ENCODE measurements around the gene SF3B2. TPM values are rescaled to one million over a fixed set of nuclear protein-coding genes. Genes with fewer than 3 reads are reported as not detected.
"Not testable (repeated sequence)": the region's sequence is repeated elsewhere in the genome, so short reads cannot be mapped to it uniquely, and the experiment has no call there.

The SF3B2 gene
- total RNA-seq, 1 donor from 2014 or later = 71.8 TPM

DNA sequence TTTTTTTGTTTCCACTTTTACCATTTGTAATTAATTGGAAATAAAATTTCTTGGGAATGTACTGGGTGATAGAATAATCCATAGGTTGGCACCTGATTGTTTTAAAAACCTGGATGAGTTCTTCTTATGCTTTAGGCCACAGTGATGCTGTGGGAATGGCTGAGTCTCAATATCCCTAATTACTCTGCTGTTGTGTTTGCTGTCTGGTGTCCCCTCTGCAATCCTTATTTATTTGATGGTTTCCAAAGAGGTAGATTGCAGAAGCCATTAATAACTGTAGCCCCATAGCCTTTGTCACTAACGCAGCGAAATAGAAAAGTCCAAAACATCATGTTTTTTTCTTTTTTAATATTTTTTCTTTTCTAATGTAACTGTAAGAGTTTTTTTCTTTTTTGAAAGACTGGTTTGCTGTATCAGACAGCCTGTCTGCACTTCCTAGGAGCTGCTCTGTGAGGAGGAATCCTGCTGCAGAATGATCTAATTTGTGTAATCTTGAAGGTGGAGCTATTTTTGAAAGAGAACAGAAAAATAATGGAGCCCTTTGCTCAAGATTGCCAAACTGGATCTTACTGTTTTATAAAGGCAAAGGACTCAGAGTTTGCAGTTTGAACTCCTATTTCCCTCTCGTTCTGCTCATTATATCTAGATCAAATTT is 32.8 kb downstream of the SF3B2 start:
- ATAC-seq (no peak), DNase-seq (ENCODE audit: missing footprints) (no peak)
- intact Hi-C loops (cut with DNase I) = no loop called here

DNA sequence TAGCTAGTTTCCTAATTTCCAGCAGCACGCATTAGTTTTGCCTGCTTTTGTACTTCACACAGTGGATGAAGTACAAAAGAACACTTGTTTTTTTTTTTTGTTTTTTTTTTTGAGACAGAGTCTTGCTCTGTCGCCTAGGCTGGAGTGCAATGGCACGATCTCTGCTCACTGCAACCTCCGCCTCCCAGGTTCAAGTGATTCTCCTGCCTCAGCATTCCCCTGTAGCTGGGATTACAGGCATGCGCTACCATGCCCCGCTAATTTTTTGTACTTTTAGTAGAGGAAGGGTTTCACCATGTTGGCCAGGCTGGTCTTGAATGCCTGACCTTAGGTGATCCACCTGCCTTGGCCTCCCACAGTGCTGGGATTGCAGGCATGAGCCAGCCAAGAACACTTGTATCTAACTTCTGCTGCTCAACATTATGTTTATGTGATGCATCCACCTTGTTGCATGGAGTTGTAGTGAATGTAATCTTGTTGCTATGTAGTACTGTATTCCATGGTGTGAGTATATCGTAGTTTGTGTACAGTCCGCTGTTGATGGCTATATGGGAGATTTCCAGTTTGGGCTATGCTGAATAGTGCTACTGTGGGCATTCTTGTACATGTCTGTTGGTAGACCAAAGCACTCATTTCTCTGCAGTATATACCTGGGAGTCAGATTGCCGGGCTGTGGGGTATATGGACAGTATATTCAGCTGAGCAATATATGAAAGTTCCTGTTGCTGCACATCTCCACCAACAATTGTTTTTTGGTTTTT is 35.2 kb downstream of the SF3B2 start:
- DNase-seq (ENCODE audit: missing footprints) (peak; percentile 56), ATAC-seq (no peak)
- intact Hi-C loops (cut with DNase I) = no loop called here

DNA sequence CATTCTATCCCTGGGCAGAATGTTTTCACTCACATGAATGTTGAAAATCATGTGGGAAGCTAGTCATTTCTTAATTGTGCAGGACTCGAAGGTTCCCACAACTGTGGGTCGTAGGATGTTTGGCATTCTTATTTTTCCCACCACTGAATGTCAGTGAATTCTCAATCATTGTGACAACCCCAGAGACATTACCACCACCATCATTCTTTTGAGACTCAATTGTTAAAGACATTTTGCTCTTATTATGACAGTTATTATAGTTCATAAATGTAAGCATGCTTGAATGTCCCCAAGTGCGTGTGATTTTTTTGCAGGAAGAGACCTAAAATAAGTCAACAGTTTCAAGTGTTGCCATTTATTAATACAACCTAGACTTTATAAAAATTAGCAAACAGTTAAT is 36.9 kb downstream of the SF3B2 start:
- intact Hi-C loops (cut with DNase I) = no loop called here

GRCh38 chr11:66090288-66090687 is 38.1 kb downstream of the SF3B2 start:
- DNase-seq (ENCODE audit: missing footprints) = peak; percentile 11
- ATAC-seq = no peak
- intact Hi-C loops (cut with DNase I) = no loop called here

More for the DNA sequence above, 36.9 kb downstream of the SF3B2 start:
- DNase-seq (ENCODE audit: missing footprints) = no peak
- ATAC-seq = no peak

GRCh38 chr11:66092125-66092524 is 40.0 kb downstream of the SF3B2 start:
- intact Hi-C loops (cut with DNase I); DNase-seq (ENCODE audit: missing footprints); ATAC-seq: not testable (repeated sequence)

DNA sequence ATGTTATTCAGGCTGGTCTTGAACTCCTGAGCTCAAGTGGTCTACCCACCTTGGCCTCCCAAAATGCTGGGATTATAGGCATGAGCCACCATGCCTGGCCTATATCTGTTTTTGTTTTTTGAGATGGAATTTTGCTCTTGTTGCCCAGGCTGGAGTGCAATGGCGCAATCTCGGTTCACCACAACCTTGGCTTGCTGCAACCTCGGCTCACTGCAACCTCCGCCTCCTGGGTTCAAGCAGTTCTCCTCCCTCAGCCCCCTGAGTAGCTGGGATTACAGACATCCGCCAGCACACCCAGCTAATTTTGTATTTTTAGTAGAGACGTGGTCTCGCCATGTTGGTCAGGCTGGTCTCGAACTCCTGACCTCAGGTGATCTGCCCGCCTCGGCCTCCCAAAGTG is 47.6 kb downstream of the SF3B2 start:
- DNase-seq (ENCODE audit: missing footprints); intact Hi-C loops (cut with DNase I); ATAC-seq: not testable (repeated sequence)

- intact Hi-C loops (cut with DNase I) = no loop called here
- ATAC-seq = peak; percentile 85
- DNase-seq (ENCODE audit: missing footprints) = peak; percentile 86
Observed at GRCh38 chr11:66100272-66101065, 48.3 kb downstream of the SF3B2 start.

GRCh38 chr11:66101066-66101464 is 48.9 kb downstream of the SF3B2 start:
- DNase-seq (ENCODE audit: missing footprints) (no peak), ATAC-seq (no peak)
- intact Hi-C loops (cut with DNase I) = no loop called here

DNA sequence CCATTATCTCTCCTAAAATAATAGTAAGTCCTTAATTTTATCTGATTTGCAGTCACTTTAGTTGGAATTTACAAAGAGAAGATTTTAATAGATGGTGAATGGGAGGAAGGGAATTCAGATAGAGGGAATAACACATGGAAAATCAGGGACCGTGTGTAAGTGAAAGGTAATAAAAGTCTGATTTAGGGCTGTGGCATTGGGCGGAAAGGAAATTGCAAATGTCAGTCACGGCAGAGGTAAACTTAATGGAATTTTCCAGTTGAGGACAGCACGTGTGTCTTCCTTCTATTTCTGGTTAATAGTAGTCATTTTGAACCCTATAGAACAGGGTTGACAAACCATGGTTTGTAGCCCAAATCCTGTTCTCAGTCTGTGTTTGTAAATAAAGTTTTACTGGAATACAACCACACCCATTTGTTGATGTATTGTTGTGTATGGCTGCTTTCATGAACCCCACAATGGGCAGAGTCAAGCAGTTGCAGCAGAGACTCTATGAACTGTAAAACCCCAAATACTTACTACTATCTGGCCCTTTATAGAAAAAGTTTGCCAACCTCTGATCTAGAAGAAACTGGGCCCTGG is 52.0 kb downstream of the SF3B2 start:
- no peak for ATAC-seq
- no peak for DNase-seq (ENCODE audit: missing footprints)
- intact Hi-C loops (cut with DNase I) = no loop called here

DNA sequence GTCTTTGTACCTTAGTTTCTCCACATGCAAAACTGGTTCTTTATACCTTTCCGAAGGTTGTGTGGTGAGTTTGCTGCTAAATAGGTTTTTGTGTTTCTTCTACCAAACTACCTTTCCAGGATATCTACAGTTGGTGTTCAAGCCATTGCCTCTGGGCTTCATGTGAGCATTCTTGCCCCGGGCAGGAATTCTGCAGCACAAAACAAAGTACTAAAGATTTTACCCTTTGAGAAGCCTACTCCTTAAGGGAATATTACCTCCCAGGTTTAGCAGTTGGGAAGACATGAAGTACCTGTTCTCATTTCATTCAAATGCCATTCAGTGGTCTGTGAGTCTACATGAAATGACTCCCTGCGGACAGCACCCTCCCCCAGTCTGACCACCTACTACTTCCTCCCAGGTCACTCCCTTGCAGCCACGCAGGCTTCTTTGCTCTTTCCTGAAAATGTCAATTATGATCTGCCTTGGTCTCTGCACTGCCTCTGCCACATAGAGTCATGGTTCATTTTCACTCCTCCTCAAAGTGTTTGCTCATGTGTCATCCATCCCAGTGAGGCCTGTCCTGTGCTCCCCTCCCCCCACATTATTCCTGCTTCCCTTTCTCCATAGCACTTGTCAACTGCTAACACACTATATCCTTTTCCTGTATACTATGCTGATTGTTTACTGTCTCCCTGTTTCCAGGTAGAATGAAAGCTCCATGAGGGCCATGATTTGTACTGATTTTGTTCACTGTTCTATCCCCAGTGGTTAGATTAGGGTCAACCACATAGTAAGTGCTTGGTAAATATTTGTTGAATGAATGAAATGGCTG is 54.8 kb downstream of the SF3B2 start:
- DNase-seq (ENCODE audit: missing footprints) = no peak
- intact Hi-C loops (cut with DNase I) = no loop called here
- ATAC-seq = no peak

GRCh38 chr11:66107600-66108510 is 55.7 kb downstream of the SF3B2 start:
- no peak for DNase-seq (ENCODE audit: missing footprints)
- no peak for ATAC-seq
- intact Hi-C loops (cut with DNase I) = no loop called here

GRCh38 chr11:66109294-66109693 is 57.1 kb downstream of the SF3B2 start:
- DNase-seq (ENCODE audit: missing footprints) (no peak), ATAC-seq (no peak)
- intact Hi-C loops (cut with DNase I) = no loop called here

- no peak for ATAC-seq
- intact Hi-C loops (cut with DNase I) = no loop called here
- no peak for DNase-seq (ENCODE audit: missing footprints)
Observed at GRCh38 chr11:66111158-66111557, 59.0 kb downstream of the SF3B2 start.

- DNase-seq (ENCODE audit: missing footprints) = no peak
- ATAC-seq = no peak
- intact Hi-C loops (cut with DNase I) = no loop called here
Observed at GRCh38 chr11:66112041-66112491, 59.9 kb downstream of the SF3B2 start.

- intact Hi-C loops (cut with DNase I) = no loop called here
- ATAC-seq = no peak
Observed at GRCh38 chr11:66112601-66113499, 60.7 kb downstream of the SF3B2 start.

GRCh38 chr11:66114957-66115356 is 62.8 kb downstream of the SF3B2 start:
- DNase-seq (ENCODE audit: missing footprints); ATAC-seq; intact Hi-C loops (cut with DNase I): not testable (repeated sequence)

More at GRCh38 chr11:66112601-66113499, 60.7 kb downstream of the SF3B2 start:
- no peak for DNase-seq (ENCODE audit: missing footprints)
